ENCODE results near the gene TCL1B.
A peak's percentile ranks its signal among the peaks of the same experiment; 100 is the strongest.

Gene TCL1B

DNA sequence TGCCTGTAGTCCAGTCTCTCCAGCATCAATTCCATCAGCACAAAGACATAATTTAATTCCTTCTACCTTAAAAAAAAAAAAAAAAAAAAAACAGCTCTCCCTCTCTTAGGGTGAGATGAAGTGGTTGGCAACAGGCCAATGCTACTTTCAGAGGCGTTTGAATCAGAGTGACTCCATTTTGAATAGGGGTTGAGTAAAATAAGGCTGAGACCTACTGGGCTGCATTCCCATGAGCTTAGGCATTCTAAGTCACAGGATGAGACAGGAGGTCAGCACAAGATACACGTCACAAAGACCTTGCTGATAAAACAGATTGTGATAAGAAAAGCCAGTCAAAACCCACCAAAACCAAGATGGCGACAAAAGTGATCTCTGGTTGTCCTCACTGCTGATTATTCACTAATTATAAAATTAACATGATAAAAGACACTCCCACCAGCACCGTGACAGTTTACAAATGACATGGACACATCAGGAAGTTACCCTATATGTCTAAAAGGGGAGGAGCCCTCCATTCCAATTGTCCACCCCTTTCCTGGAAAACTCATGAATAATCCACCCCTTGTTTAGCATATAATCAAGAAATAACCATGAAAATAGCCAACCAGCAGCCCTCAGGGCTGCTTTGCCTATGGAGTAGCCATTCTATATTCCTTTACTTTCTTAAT lies 6.9 kb upstream of the TCL1B start:
- no peak for DNase-seq (ENCODE audit: low read depth, low spot score)
- TF ChIP-seq CTCF (IDR thresholded peaks at IDR 0.05; ENCODE audit: insufficient read depth, low read length, missing control alignments), result no peak
- ChIA-PET POLR2A (no interaction called here), CTCF (no interaction called here)
- H3K4me3 ChIP-seq (ENCODE audit: low read depth, low read length), result no peak overlapping the region

DNA sequence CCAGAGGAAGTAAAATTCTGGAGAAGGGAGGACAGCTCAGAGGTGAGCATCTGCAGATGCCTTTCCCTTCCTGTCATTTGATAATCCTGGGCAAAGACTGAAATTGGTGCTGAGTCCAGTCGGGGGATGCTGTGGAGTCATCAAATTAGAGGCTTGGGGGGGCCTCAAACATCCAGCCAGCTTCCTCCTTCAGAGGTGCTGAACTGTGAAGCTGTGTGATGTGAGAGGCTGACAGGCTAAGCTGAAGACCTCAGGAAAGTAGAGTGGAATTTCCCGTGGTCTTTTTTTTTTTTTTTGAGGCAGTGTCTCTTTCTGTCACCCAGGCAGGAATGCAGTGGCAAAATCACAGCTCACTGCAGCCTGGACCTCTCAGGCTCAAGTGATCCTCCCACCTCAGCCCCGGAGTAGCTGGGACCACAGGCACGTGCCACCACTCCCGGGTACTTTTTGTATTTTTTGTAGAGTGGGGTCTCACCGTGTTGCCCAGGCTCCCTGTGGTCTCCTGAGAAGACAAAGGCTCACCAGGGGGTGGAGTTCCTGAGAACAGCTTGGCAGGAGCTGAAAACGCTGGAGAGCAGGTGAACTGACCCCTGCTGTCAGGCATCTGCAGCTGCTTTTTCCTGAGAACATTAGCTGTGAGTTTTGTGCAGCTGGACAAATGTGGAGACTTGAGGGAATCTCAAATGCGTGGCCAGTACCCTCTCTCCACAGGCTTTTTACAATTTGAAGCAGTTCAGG lies 6.1 kb upstream of the TCL1B start:
- TF ChIP-seq CTCF (IDR thresholded peaks at IDR 0.05; ENCODE audit: insufficient read depth, low read length, missing control alignments), result no peak
- CTCF ChIA-PET, result no interaction called here
- H3K4me3 ChIP-seq (ENCODE audit: low read depth, low read length), result no peak overlapping the region
- no peak for DNase-seq (ENCODE audit: low read depth, low spot score)
- POLR2A ChIA-PET, result no interaction called here

DNA sequence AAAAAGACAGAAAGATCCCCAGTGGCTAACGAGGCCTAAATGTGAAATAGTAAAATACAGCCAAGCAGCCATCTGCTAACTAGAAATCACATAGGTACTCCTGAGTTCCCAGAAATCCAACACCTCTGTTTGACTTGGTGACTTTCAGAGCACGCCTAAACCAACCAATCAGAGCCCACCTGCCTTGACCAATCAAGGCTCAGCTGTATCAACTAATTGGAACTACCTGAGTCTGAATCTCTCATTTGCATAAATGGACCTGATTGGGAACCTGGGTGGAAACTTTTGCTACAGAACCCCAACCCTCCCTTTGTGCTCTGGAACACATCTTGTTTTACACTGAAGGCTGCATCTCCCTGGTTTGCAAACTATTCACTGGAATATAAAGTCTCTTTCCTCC lies 5.1 kb upstream of the TCL1B start:
- TF ChIP-seq CTCF (IDR thresholded peaks at IDR 0.05; ENCODE audit: insufficient read depth, low read length, missing control alignments), result no peak
- POLR2A ChIA-PET, result no interaction called here
- CTCF ChIA-PET, result no interaction called here
- DNase-seq (ENCODE audit: low read depth, low spot score), result no peak
- no peak overlapping the region for H3K4me3 ChIP-seq (ENCODE audit: low read depth, low read length)

DNA sequence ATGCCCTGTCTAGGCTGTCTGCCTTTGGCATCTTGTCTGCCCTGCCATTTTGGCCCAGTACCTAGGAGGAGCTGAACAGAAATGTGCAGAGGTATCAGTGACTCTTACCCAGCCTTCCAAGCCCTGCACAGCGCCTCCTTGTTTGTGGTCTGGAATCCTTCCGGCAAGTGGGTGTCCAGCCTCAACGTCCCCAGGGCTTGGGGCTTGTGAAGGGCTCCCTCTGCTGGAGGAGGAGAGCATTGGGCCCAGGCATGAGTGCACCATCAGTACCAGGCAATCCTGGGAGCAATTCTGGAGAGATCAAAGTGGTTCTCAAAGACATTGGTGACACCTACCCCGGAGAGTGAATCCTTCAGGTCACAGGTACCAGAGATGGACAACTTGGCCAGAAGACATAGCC lies 2.4 kb upstream of the TCL1B start:
- POLR2A ChIA-PET, result no interaction called here
- no peak overlapping the region for H3K4me3 ChIP-seq (ENCODE audit: low read depth, low read length)
- CTCF ChIA-PET, result no interaction called here
- TF ChIP-seq CTCF (IDR thresholded peaks at IDR 0.05; ENCODE audit: insufficient read depth, low read length, missing control alignments), result peak; percentile 8
- DNase-seq (ENCODE audit: low read depth, low spot score), result no peak

GRCh38 chr14:95686935-95687334 lies 709 bp downstream of the TCL1B start:
- ChIA-PET POLR2A (no interaction called here), CTCF (no interaction called here)
- no peak for DNase-seq (ENCODE audit: low read depth, low spot score)
- no peak for TF ChIP-seq CTCF (IDR thresholded peaks at IDR 0.05; ENCODE audit: insufficient read depth, low read length, missing control alignments)
- H3K4me3 ChIP-seq (ENCODE audit: low read depth, low read length), result no peak overlapping the region

DNA sequence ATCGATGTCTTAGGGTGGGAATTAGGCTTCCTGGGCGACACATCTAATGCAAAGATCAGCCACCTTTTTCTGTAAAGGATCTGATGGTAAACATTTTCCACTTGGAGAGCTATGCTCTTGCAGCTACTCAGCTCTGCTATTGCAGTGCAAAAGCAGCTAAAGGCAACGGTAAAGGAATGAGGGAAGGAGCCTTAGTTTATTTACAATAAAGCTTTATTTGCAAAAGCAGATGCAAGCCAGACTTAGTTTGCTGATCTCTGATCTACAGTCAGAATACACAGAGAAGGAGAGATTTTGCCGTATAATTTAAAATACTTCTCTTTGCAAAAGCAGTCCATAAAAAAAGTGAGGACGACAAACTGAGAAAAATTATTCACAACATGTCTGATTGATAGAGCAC lies 3.2 kb downstream of the TCL1B start:
- TF ChIP-seq CTCF (IDR thresholded peaks at IDR 0.05; ENCODE audit: insufficient read depth, low read length, missing control alignments), result no peak
- CTCF ChIA-PET, result no interaction called here
- H3K4me3 ChIP-seq (ENCODE audit: low read depth, low read length), result no peak overlapping the region
- DNase-seq (ENCODE audit: low read depth, low spot score), result no peak
- POLR2A ChIA-PET, result no interaction called here
